GM21717 (cell line): ENCODE results near the gene TAS2R19.

Source experiments
- ATAC-seq: cut with Tn5 transposase; IDR thresholded peaks from one replicate; pipeline ENCODE4 v1.9.1; 2021; ENCODE audit warnings: mild to moderate bottlenecking, moderate library complexity; ENCODE audit not compliant: unreplicated experiment

The TAS2R19 gene

DNA sequence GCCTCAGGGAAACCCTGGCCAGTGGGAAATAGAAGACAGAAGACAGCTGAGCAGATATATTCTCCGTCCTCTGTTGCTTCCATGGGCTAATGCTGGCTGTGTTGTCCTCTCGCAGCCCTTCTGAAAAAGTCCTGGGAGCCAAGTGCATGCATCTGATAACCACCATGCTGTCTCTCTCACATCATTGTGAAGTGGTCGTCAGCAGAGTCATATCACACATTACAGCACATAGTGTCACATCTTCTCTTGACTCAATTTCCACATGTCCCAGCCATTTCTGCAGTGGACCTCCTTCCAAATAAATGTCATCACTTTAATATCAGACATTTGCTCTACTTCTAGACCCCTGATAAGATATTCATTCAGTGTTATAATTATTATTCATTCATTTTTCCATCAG, 28.1 kb downstream of the TAS2R19 start:
- ATAC-seq, result no peak

DNA sequence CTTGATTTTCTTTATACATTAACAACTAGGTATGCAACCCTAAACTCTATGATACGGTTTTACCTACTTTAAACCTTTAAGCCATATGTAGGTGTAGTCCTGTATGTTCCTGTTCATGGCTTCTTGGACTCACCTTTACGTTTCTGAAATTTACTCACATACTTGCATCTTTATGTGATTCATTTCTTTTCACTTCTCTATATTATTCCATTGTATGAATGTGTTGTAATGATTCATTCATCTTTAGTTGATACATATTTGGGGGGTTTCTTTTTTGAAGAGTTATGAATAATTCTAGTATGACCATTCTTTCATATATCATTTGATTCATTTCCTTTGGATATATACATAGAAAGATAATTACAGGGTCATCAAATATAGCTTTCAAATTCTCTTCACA, 33.3 kb downstream of the TAS2R19 start:
- ATAC-seq, result no peak

DNA sequence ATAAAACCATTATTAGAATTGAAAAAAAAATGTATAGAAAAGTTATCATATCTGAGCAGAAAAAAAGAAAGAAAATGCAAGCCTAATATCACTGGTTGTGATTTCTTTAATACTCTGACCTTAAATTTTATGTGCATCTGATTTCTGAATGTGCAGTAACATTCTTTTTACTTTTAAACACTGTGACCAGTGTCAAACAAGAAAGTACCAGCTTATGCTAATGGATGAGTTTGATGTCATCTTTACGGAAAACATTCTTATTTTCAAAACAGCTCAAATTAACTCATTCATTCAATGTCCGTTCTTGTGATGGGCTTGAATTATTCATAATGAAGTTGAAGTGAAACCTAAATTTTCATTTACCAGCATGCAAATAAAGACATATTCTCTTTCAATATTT, 35.6 kb downstream of the TAS2R19 start, which contains the start of gene TAS2R50:
TSS of gene TAS2R50 (minus strand) at position 101 of the 400 bp plus-strand sequence. CDS start at position 49, 52 bp downstream.
- ATAC-seq, result no peak

GRCh38 chr12:10982244-10982643, 40.2 kb downstream of the TAS2R19 start:
- ATAC-seq, result no peak

- ATAC-seq, result no peak
Observed at GRCh38 chr12:10974965-10975364, 47.5 kb downstream of the TAS2R19 start.
